Activated CD4-positive, alpha-beta T cell treated with anti-CD3 and anti-CD28 coated beads, Interleukin-2, amount 10 ng/mL, durations not matched to agents 24 days and 14 days (primary cell): Measurements from ENCODE around the gene SMAD6. TPM values are rescaled to one million over a fixed set of nuclear protein-coding genes. Genes with fewer than 3 reads are reported as not detected.

Experiments
- total RNA-seq: library from RNA; stranded (reverse); gene quantifications from 2 replicates; pipeline ENCODE4 v1.2.3, GENCODE V29; 2022

SMAD6 gene
- total RNA-seq, 1 donor from 2014 or later = 0.40 TPM

Other genes with a start within 250 kb of the SMAD6 start
- 33.5 and 33.9 TPM in 2 replicates for gene SNAPC5, start 204.5 kb upstream of the SMAD6 start, total RNA-seq
- gene RPL4, start 197.4 kb upstream of the SMAD6 start, total RNA-seq = 3,393 and 3,435 TPM in 2 replicates
- gene ZWILCH, start 196.9 kb upstream of the SMAD6 start, total RNA-seq = 37.1 and 41.1 TPM in 2 replicates
- not detected in 2 replicates for gene LCTL, start 136.2 kb upstream of the SMAD6 start, total RNA-seq